K562 (cell line): Measurements from ENCODE around the gene TRIM69. TPM values are rescaled to one million over a fixed set of nuclear protein-coding genes. Genes with fewer than 3 reads are reported as not detected.

Experiments
- ATAC-seq: fragments of 200-7000 bp; cut with Tn5 transposase; 3 replicates; pipeline ENCODE4 v1.9.1; 2020; ENCODE audit warnings: moderate library complexity
- BruUV-seq: library from RNA; stranded (reverse); fragments of 400-500 nt; replicated peaks from 2 replicates; lab custom pipeline; 2021; lab: Mats Ljungman, UMichigan
- CTCF ChIA-PET: fragments of 300-600 bp; formaldehyde crosslinking; extraction: SDS; loops from one replicate; lab custom pipeline; 2021; ENCODE audit warnings: low intra/inter-chr PET ratio; lab: Yijun Ruan, JAX
- POLR2A ChIA-PET: fragments of 300-600, 350-650 bp; sonication (Branson Sonifier 250); formaldehyde crosslinking; extraction: SDS; loops from one replicate; lab custom pipeline; 2021; ENCODE audit warnings: antibody characterized with exemption, inconsistent platforms; lab: Yijun Ruan, JAX
- DNase-seq, 4 experiments: peaks; one replicate each; pipeline versions ENCODE4 v3.0.0 to v3.0.0-alpha.2; 2011 to 2018; ENCODE audit warnings: low spot score in 3 of 4, mixed read lengths in 3 of 4; ENCODE audit errors: extremely low read depth in 1 of 4
- FAIRE-seq: peaks from 2 replicates; lab custom pipeline; 2011; peaks lifted over from hg19 to GRCh38; lab: Jason Lieb, UNC
- H2AFZ ChIP-seq: 2 replicates; pipeline ENCODE4 v1.6.0; 2011; ENCODE audit warnings: low read depth, low read length, control low read depth, inconsistent platforms
- H3K27ac ChIP-seq: fragments of 200-600 bp; 3 replicates; pipeline ENCODE4 v1.8.0; 2011; ENCODE audit warnings: low read depth, mild to moderate bottlenecking, control low read depth, inconsistent platforms, low read length, moderate library complexity, mixed read lengths; ENCODE audit errors: extremely low read depth
- H3K27me3 ChIP-seq, 2 experiments: fragments of 300-600 bp in 1 of 2; 2 replicates in 1 of 2; 3 replicates in 1 of 2; pipeline versions ENCODE4 v1.6.0 to v1.8.0; 2011; ENCODE audit warnings: inconsistent platforms in 2 of 2, low read length in 2 of 2, mild to moderate bottlenecking in 1 of 2, mixed read lengths in 1 of 2, moderate library complexity in 1 of 2; ENCODE audit not compliant: control insufficient read depth in 2 of 2, insufficient read depth in 2 of 2
- H3K36me3 ChIP-seq: fragments of 300-600 bp; 3 replicates; pipeline ENCODE4 v1.8.0; 2011; ENCODE audit warnings: mild to moderate bottlenecking, low read length, inconsistent platforms; ENCODE audit not compliant: control insufficient read depth, insufficient read depth
- H3K4me1 ChIP-seq, 2 experiments: fragments of 200-600 bp in 1 of 2; replicated peaks in 1 of 2; 2 replicates in 1 of 2; 3 replicates in 1 of 2; pipeline versions ENCODE4 v1.5.1 to v1.8.0; 2011; ENCODE audit warnings: inconsistent platforms in 2 of 2, low read length in 2 of 2, mild to moderate bottlenecking in 1 of 2, mixed read lengths in 1 of 2, moderate library complexity in 1 of 2; ENCODE audit not compliant: control insufficient read depth in 2 of 2, insufficient read depth in 2 of 2
- H3K4me2 ChIP-seq: 2 replicates; pipeline ENCODE4 v1.6.1; 2011; ENCODE audit warnings: low read length, control low read depth, inconsistent platforms, mixed read lengths; ENCODE audit not compliant: insufficient read depth
- H3K4me3 ChIP-seq: fragments of 200-600 bp; sonication (generic), shearing (Covaris generic); 2 replicates; pipeline ENCODE4 v1.5.1; 2016; ENCODE audit warnings: control low read depth, inconsistent platforms
- H3K79me2 ChIP-seq: fragments of 200-600 bp; 3 replicates; pipeline ENCODE4 v1.8.0; 2011; ENCODE audit warnings: low read length, inconsistent platforms; ENCODE audit not compliant: control insufficient read depth, insufficient read depth
- H3K9ac ChIP-seq, 2 experiments: 2 replicates each; pipeline versions ENCODE4 v1.6.0 to v1.6.1; 2011; ENCODE audit warnings: low read depth in 2 of 2, low read length in 2 of 2, control low read depth in 1 of 2, inconsistent platforms in 1 of 2, mild to moderate bottlenecking in 1 of 2, mixed read lengths in 1 of 2; ENCODE audit not compliant: insufficient read depth in 1 of 2
- H3K9me1 ChIP-seq: one replicate; pipeline ENCODE4 v1.6.0; 2011; ENCODE audit warnings: inconsistent platforms, mild to moderate bottlenecking, low read length, moderate library complexity; ENCODE audit not compliant: control insufficient read depth, insufficient read depth
- H3K9me3 ChIP-seq: replicated peaks from 2 replicates; pipeline ENCODE4 v1.5.1; 2011; ENCODE audit warnings: low read depth, low read length, inconsistent platforms; ENCODE audit not compliant: control insufficient read depth, insufficient read depth
- H4K20me1 ChIP-seq: replicated peaks from 2 replicates; pipeline ENCODE4 v1.6.1; 2011; ENCODE audit warnings: low read length, inconsistent platforms, mixed read lengths; ENCODE audit not compliant: control insufficient read depth, insufficient read depth
- BCL6 ChIP-seq: fragments of 250-450 bp; sonication (Bioruptor Pico); IDR thresholded peaks from 2 replicates; pipeline ENCODE4 v1.4.0; 2020
- JUN ChIP-seq, 2 experiments: sonication (generic) in 1 of 2; formaldehyde crosslinking in 1 of 2; IDR thresholded peaks; 2 replicates each; pipeline versions ENCODE4 v1.6.1 to v1.8.0; 2012 to 2022; ENCODE audit warnings: borderline replicate concordance in 2 of 2, mild to moderate bottlenecking in 2 of 2, improper control_type of control experiment in 1 of 2, low read depth in 1 of 2, low read length in 1 of 2, missing genetic modification reagents in 1 of 2
- KDM4B ChIP-seq, 2 experiments: fragments of 450-650 bp in 1 of 2; sonication (generic) in 1 of 2; IDR thresholded peaks; 2 replicates each; pipeline ENCODE4 v1.6.1; 2016 to 2017; ENCODE audit warnings: borderline replicate concordance in 2 of 2, antibody characterized with exemption in 1 of 2, low read depth in 1 of 2, mild to moderate bottlenecking in 1 of 2
- NFYB ChIP-seq: IDR thresholded peaks from 2 replicates; pipeline ENCODE4 v1.6.1; 2011; ENCODE audit warnings: mild to moderate bottlenecking, moderate library complexity; ENCODE audit not compliant: insufficient read length; ENCODE audit errors: extremely low read depth
- PML ChIP-seq: IDR thresholded peaks from 2 replicates; pipeline ENCODE4 v1.6.1; 2012; ENCODE audit warnings: low read length, inconsistent platforms
- RAD21 ChIP-seq, 2 experiments: fragments of 250-450 bp in 1 of 2; fragments of 450-650 bp in 1 of 2; sonication (Bioruptor Pico) in 1 of 2; formaldehyde crosslinking in 1 of 2; IDR thresholded peaks in 1 of 2; conservative IDR thresholded peaks in 1 of 2; 2 replicates each; pipeline versions ENCODE4 v1.4.0 to v1.8.0; 2020 to 2022; ENCODE audit warnings: mild to moderate bottlenecking in 2 of 2, moderate library complexity in 1 of 2
- SMAD4 ChIP-seq: fragments of 250-450 bp; sonication (Bioruptor Pico); conservative IDR thresholded peaks from 2 replicates; pipeline ENCODE4 v1.8.0; 2021; ENCODE audit warnings: inconsistent platforms, mild to moderate bottlenecking, moderate library complexity
- TBL1XR1 ChIP-seq, 2 experiments: IDR thresholded peaks; 2 replicates each; pipeline ENCODE4 v1.6.1; 2012; ENCODE audit warnings: improper control_type of control experiment in 2 of 2, low read length in 2 of 2, mild to moderate bottlenecking in 1 of 2
- ZFPM2 ChIP-seq: fragments of 250-450 bp; sonication (Bioruptor Pico); IDR thresholded peaks from 2 replicates; pipeline ENCODE4 v1.5.1; 2022; ENCODE audit warnings: mild to moderate bottlenecking
- ZNF174 ChIP-seq: fragments of 250-450 bp; sonication (Bioruptor Pico); IDR thresholded peaks from 2 replicates; pipeline ENCODE4 v1.4.0; 2020; ENCODE audit warnings: mild to moderate bottlenecking
- ZNF175 ChIP-seq: fragments of 200-800 bp; sonication (Bioruptor generic); IDR thresholded peaks from 2 replicates; pipeline ENCODE4 v1.6.1; 2016; ENCODE audit warnings: low read depth, mild to moderate bottlenecking, missing genetic modification characterization, missing compliant biosample characterization
- ZNF184 ChIP-seq: sonication (generic); formaldehyde crosslinking; IDR thresholded peaks from 2 replicates; pipeline ENCODE4 v1.5.0; 2020; ENCODE audit warnings: missing genetic modification reagents
- WGBS: fragments of 100-300 bp; shearing (Covaris generic); methylation state at CpG from one replicate; pipeline ENCODE4 v1.1.6; 2016; ENCODE audit warnings: low coverage, mixed read lengths; ENCODE audit not compliant: insufficient coverage; ENCODE audit errors: missing lambda C conversion rate; 5-methylcytosine and 5-hydroxymethylcytosine counted together
- in situ Hi-C: fragments of 300-500 bp; cut with MboI; formaldehyde crosslinking; loops from 4 replicates; pipeline ENCODE4 v1.15.0; 2018; ENCODE audit warnings: inconsistent platforms, mixed read lengths
- intact Hi-C: fragments of 100-400 bp; cut with micrococcal nuclease; formaldehyde crosslinking; loops from 2 replicates; pipeline ENCODE4 v1.14.2; 2022
- polyA plus RNA-seq, 8 experiments: library from polyadenylated mRNA; depleted of rRNA in 4 of 8; stranded (reverse) in 5 of 8; unstranded in 3 of 8; fragments of >200 nt; fragmentation: Nextera tagmentation in 2 of 8; fragmentation: Illumina TruSeq in 1 of 8; extraction: Ambion mirVana in 2 of 8; extraction: Trizol in 1 of 8; gene quantifications; 2 replicates each; pipeline versions ENCODE4 v1.2.1 to v1.2.3, GENCODE V29; 2011 to 2014; ENCODE audit warnings: inconsistent platforms in 1 of 8, missing spikeins in 1 of 8
- total RNA-seq, 7 experiments: library from RNA; depleted of rRNA in 6 of 7; stranded (reverse); fragments of >200 nt in 6 of 7; fragmentation: Illumina TruSeq in 2 of 7; extraction: Trizol in 2 of 7; gene quantifications; 2 replicates each; pipeline versions ENCODE4 v1.2.1 to v1.2.3, GENCODE V29; 2011 to 2021; ENCODE audit warnings: low replicate concordance in 1 of 7
- TF ChIP-seq, protein P1 (sequence below): sonication (generic); formaldehyde crosslinking; IDR thresholded peaks from 2 replicates; pipeline ENCODE4 v1.8.0; 2022; ENCODE audit warnings: mild to moderate bottlenecking, missing genetic modification reagents
- TF ChIP-seq, protein P2 (sequence below): fragments of 450-650 bp; IDR thresholded peaks from 2 replicates; pipeline ENCODE4 v1.6.1; 2016; ENCODE audit warnings: missing biosample characterization, missing genetic modification characterization
- TF ChIP-seq, protein P3 (sequence below): IDR thresholded peaks from 2 replicates; pipeline ENCODE4 v1.6.1; 2011; ENCODE audit not compliant: insufficient read length; ENCODE audit errors: extremely low read depth

The TRIM69 gene
- total and polyA plus RNA-seq, 9 of the 15 experiments (the other 6 are each of a cell fraction or from before 2014, with no cell fraction given) = 1.0 to 4.3 (median 2.3) TPM

DNA sequence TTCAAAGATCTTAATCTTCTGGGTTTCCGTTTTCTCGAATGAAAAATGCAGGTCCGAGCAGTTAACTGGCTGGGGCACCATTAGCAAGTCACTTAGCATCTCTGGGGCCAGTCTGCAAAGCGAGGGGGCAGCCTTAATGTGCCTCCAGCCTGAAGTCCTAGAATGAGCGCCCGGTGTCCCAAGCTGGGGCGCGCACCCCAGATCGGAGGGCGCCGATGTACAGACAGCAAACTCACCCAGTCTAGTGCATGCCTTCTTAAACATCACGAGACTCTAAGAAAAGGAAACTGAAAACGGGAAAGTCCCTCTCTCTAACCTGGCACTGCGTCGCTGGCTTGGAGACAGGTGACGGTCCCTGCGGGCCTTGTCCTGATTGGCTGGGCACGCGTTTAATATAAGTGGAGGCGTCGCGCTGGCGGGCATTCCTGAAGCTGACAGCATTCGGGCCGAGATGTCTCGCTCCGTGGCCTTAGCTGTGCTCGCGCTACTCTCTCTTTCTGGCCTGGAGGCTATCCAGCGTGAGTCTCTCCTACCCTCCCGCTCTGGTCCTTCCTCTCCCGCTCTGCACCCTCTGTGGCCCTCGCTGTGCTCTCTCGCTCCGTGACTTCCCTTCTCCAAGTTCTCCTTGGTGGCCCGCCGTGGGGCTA lies 25.1 kb upstream of the TRIM69 start, which contains the start of the genes B2M and PATL2 (continued):
- TF ChIP-seq PML = peak; percentile 92
- TF ChIP-seq RAD21 (CRISPR knock-in tag; conservative IDR thresholded peaks at IDR 0.05 in 1 of 2, IDR thresholded peaks at IDR 0.05 in 1 of 2) = peak in 1 of 2 experiments; percentile 18; a peak in 2 of 4 replicates
- TF ChIP-seq BCL6 (CRISPR knock-in tag) = no peak
- TF ChIP-seq NFYB = peak; percentile 97
- TF ChIP-seq, protein P1, sequence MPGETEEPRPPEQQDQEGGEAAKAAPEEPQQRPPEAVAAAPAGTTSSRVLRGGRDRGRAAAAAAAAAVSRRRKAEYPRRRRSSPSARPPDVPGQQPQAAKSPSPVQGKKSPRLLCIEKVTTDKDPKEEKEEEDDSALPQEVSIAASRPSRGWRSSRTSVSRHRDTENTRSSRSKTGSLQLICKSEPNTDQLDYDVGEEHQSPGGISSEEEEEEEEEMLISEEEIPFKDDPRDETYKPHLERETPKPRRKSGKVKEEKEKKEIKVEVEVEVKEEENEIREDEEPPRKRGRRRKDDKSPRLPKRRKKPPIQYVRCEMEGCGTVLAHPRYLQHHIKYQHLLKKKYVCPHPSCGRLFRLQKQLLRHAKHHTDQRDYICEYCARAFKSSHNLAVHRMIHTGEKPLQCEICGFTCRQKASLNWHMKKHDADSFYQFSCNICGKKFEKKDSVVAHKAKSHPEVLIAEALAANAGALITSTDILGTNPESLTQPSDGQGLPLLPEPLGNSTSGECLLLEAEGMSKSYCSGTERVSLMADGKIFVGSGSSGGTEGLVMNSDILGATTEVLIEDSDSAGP (CRISPR knock-in tag) = no peak

DNA sequence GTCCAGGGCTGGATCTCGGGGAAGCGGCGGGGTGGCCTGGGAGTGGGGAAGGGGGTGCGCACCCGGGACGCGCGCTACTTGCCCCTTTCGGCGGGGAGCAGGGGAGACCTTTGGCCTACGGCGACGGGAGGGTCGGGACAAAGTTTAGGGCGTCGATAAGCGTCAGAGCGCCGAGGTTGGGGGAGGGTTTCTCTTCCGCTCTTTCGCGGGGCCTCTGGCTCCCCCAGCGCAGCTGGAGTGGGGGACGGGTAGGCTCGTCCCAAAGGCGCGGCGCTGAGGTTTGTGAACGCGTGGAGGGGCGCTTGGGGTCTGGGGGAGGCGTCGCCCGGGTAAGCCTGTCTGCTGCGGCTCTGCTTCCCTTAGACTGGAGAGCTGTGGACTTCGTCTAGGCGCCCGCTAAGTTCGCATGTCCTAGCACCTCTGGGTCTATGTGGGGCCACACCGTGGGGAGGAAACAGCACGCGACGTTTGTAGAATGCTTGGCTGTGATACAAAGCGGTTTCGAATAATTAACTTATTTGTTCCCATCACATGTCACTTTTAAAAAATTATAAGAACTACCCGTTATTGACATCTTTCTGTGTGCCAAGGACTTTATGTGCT lies 24.5 kb upstream of the TRIM69 start:
- Histone ChIP-seq H3K9me3 (no peaks in the 10 kb centered on the region), H3K9me1 (peaks cover 3% of the 10 kb centered on the region), H3K4me2 (peak overlapping the region; percentile 86), H3K4me1 (peaks cover 5 to 14% of the 10 kb centered on the region in 2 experiments; a peak in 4 of 5 replicates), H3K27me3 (no peaks in the 10 kb centered on the region), H4K20me1 (0 out of 2 replicates have a peak, but pooled peaks cover 4% of the 10 kb centered on the region), H3K36me3 (peaks cover 28% of the 10 kb centered on the region), H3K79me2 (peaks cover 49% of the 10 kb centered on the region), H3K4me3 (peak overlapping the region; percentile 74), H3K27ac (peak overlapping the region; percentile 90), H2AFZ (peak overlapping the region; percentile 96), H3K9ac (peak overlapping the region; percentile 88 to 98)
- ChIA-PET POLR2A (interaction anchor here (0.5 to 5.4 kb wide), 29 partner anchors 11 to 487 kb away, joined by 3 to 136 read pairs (median 4); partner anchors contain the start of genes SPG11 and TRIM69), CTCF (interaction anchor here (0.7 kb wide), 2 partner anchors 17 to 51 kb away, joined by 3 read pairs; no protein-coding TSS in a partner anchor)
- FAIRE-seq = no peak
- WGBS = under 1% methylated on average over 37 of the region's 46 CpGs
- DNase-seq = peak; percentile 61 to 75 (median 72)
- TSS peak; percentile 54 for BruUV-seq
- ATAC-seq = peak; percentile 72
- intact Hi-C loops (loop anchor here (1.0 to 10.0 kb wide), 4 partner anchors 17 to 213 kb away; partner anchors contain the start of gene SPG11), in situ Hi-C loops (no loop called here)
- TF ChIP-seq, protein P2, sequence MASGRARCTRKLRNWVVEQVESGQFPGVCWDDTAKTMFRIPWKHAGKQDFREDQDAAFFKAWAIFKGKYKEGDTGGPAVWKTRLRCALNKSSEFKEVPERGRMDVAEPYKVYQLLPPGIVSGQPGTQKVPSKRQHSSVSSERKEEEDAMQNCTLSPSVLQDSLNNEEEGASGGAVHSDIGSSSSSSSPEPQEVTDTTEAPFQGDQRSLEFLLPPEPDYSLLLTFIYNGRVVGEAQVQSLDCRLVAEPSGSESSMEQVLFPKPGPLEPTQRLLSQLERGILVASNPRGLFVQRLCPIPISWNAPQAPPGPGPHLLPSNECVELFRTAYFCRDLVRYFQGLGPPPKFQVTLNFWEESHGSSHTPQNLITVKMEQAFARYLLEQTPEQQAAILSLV = no peak
- TF ChIP-seq, protein P3, sequence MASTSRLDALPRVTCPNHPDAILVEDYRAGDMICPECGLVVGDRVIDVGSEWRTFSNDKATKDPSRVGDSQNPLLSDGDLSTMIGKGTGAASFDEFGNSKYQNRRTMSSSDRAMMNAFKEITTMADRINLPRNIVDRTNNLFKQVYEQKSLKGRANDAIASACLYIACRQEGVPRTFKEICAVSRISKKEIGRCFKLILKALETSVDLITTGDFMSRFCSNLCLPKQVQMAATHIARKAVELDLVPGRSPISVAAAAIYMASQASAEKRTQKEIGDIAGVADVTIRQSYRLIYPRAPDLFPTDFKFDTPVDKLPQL = no peak
- no peak for TF ChIP-seq SMAD4 (CRISPR knock-in tag)
- TF ChIP-seq TBL1XR1 (IDR thresholded peaks at IDR 0.05; ENCODE audit: low read length in 2 of 2) = no peak
- TF ChIP-seq ZFPM2 (CRISPR knock-in tag) = 0 out of 2 replicates have a peak, but pooled peaks have one; percentile 4
- no peak for TF ChIP-seq ZNF184
- no peak for TF ChIP-seq ZNF174 (CRISPR knock-in tag)
- no peak for TF ChIP-seq JUN (IDR thresholded peaks at IDR 0.05; ENCODE audit: borderline replicate concordance, low read depth, low read length)
- TF ChIP-seq JUN (CRISPR knock-in tag; IDR thresholded peaks at IDR 0.05; ENCODE audit: borderline replicate concordance) = no peak
- TF ChIP-seq KDM4B (IDR thresholded peaks at IDR 0.05; ENCODE audit: borderline replicate concordance in 2 of 2, low read depth in 1 of 2) = no peak
- TF ChIP-seq ZNF175 (CRISPR knock-in tag) = no peak
